Endometrium (tissue), 2 donors: ENCODE data around the gene UROC1.

ENCODE experiments used
- FAIRE-seq: peaks from 2 replicates; lab custom pipeline; 2012; peaks lifted over from hg19 to GRCh38; lab: Jason Lieb, UNC
- donor health status: control.
- donor health status: control.

Gene UROC1

DNA sequence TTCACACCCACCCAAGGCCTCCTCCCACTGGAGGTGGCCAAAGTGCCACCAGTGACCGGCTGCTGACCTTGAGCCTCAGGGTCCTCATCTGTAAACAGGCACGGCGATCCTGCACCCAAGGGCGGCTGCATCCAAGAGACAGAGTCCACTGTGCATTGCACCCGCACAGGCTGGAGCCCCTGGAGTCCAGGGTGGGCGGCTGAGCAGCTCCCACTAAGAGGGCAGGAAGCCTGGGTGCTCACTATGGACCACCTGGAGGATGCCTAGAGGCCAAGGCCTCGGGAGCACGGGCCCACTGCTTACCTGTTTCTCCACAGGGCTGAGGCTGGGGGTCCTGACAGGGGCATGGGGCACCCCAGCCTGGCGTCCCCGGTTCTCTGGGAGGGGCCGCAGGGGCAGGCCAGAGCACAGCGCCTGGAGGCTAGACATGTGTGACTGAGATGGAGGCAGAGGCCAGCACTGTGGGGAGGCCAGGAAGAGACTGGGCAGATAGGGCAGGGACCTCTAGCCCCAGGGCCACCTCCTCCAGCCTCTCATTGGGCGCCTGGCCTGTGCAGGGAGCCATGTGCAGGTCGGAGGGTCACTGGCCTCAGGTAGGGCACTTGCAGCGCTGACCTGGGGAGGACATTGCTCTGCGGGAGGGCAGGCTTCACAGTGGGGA lies at the start of gene UROC1:
Gene UROC1, minus strand, starts transcription at position 483 of the 661 bp plus-strand sequence. Its CDS starts 54 bp downstream, at position 429.
- FAIRE-seq, result no peak

DNA sequence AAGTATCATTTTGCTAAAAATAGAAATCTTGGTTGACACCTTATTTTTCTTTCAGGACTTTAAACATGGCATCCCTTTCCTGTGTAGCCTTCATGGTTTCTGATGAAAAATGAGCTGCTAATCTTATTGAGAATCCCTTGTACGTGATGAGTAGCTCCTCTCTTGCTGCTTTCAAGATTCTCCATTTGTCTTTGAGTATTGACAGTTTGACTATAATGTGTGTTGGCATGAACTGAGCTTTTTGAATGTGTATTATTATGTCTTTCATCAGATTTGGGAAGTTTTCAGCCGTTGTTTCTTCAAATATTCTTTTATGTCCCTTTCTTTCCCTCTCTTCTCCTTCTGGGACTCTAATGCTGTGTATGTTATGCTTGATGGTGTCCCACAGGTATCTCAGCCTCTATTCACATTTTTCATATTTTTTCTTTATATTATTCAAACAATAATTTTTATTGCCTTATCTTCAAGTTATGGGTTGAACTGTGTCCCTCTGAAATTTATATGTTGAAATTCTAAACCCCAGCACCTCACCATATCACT lies 45.2 kb upstream of the UROC1 start:
- no peak for FAIRE-seq

GRCh38 chr3:126558336-126559071 lies 40.9 kb upstream of the UROC1 start, which contains the start of gene C3orf22:
C3orf22 (minus strand) TSS chr3:126558932; CDS start chr3:126553390, 5,542 bp downstream.
- no peak for FAIRE-seq

DNA sequence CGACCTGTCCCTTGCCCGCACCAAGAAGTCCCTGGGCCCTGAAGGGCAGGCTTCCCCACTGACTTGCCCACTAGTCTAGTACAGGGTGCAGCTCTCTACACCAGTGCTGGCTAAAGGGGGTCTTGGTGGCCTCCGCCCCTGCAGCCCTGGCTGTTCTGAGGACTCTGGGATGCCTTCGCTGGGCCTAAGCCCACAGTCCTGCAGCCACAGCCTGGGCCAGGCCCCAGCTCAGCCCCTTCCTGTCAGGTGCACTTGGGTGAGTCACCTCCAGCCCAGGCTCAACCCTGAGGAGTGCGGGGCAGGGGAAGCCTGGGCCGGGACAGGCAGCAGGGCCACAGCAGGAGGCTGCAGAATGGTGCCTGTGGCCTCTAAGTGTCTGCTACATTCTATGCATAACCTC lies 40.2 kb upstream of the UROC1 start:
- no peak for FAIRE-seq

- no peak for FAIRE-seq
Measured at GRCh38 chr3:126557415-126557745, 39.8 kb upstream of the UROC1 start.

DNA sequence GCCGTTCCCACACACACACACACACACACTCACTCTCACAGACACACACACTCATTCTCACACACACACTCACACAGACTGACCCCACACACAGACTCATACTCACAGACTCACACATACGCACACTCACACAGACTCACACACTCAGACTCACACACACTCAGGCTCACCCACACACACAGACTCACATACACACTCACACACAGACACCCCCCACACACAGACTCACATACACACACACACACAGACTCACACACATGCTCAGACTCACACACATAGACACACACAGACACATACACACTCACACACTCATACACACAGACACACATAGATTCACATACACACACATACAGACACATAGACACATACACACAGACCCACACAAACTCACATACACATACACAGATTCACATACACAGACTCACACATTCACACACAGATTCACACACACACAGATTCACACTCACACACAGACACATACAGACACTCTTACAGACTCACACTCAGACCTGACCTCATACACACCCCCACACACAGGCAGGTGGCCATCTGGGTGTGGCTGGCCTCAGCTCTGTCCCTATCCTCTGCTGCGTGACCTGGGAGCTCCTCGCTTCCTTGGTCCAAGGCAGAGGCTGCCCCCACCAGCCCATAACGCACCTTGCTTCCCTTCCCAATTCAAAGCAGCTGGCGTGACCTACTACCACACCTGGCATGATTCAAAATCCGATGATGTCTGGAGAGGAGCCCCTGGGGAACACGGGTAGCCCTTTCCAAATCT lies 39.3 kb upstream of the UROC1 start:
- FAIRE-seq, result no peak

DNA sequence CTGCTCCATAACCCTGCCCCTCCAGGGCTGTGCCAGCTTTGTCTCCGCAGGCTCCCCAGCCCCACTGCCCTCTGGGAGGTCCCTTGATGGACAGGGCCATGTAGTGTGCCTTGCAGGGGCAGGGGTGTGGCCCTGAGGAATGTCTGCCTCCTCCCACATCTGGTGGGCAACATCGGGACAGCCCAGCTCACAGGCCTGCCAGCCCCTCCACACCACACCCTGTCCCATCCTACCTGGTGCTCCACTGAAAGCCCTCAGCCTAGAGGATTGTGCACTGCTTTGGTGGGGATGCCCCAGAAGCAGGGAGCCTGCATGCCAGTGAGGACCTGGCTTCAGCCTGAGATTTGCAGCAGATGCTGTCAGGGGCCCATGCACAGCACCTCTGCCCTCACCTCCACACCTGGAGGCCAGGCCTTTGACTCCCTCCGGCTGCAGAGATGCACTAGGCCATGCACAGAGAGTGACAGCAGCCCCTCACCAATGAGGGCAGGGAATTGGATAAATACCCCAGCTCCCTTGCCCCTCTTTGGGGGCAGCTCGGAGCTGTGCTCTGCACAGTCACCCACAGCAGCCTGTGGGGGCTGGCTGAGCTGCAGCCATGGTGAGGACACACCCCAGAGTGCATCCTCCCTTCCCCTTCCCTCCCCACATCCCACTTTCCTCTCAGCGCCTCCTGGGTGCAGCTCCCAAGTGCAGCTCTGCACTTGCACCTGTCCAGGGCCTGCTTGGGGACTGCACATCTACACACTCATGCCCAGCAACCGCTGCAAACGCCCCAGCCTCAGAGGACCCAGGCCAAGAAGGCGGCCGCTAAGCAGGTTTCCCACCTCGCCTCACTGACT lies 38.4 kb upstream of the UROC1 start:
- FAIRE-seq, result no peak

GRCh38 chr3:126554560-126555525 lies 37.3 kb upstream of the UROC1 start:
- no peak for FAIRE-seq

- no peak for FAIRE-seq
Measured at GRCh38 chr3:126553284-126554084, 35.9 kb upstream of the UROC1 start.

GRCh38 chr3:126552688-126553283 lies 35.2 kb upstream of the UROC1 start:
- FAIRE-seq, result no peak

DNA sequence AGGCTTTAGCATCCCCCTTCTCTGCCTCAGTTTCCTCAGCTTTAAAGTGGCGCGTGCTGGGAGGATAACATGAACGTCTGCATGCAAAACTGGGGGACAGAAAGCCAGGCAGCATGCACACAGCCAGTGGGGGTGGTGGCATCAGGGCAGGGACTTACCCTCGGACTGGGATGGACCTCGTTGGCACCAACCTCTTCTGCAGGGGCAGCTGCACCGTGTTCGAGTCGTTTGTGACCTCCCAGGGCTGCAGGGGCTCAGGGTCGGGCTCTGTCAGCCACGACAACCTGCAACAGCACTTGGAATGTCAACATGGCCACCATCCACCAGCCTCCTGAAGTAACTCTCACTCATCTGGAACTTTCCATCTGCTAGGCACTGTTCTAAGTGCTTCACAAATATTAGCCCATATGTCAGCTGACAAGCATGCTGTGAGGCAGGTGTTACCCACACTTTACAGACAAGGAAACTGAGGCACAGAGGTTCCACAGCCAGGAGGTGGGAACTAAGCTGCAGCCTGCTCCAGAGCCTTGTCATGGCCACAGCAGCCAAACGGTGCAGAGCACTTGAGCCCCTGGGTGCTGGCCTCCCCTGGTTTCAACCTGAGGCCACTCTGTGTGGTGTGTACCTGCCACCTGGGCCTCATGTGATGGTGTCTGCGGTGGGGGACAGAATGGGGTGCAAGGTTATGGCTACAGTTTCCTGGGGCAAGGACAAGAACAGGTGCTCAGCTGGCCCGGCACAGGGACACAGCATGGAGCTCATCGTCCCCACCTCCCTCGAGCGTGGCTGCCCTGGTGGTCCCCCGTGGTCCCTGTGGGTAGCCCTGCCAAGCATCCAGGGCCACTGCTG lies 34.5 kb upstream of the UROC1 start:
- FAIRE-seq, result no peak

DNA sequence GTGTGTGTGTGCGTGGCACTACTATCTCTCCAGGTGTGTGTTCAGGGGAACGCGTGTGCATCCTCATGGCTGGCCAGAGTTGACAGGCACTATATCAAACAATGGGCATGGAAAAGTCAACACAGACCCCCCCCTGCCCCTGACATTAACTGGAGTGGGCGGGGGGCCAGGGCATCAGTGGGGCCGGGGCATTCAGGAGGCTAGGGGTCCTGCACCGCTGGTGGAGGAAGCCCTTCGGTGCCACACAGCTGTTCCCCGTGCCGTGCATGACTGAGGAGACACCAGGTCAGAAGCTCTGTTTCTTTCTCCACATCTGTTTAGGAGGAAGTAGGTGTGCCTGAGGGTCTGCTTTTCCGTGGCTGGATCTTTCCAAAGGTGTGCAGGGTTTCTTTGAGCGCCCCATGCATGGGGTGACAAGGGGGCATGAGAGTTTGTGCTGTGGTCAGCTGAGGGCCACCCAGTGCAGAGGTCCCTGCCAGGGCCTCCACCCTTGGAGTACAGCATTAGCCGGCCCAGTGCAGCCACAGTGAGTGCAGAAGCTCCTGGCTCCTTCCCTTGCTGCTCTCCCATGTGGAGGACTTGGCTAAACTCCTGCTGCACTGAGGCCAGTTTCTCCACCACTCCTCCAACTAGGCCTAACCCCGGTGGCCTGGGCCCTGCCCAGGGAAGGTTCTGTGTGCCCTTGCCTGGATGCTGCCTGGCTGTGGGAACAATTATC lies 33.7 kb upstream of the UROC1 start:
- FAIRE-seq, result no peak

GRCh38 chr3:126550488-126551051 lies 33.0 kb upstream of the UROC1 start:
- no peak for FAIRE-seq

DNA sequence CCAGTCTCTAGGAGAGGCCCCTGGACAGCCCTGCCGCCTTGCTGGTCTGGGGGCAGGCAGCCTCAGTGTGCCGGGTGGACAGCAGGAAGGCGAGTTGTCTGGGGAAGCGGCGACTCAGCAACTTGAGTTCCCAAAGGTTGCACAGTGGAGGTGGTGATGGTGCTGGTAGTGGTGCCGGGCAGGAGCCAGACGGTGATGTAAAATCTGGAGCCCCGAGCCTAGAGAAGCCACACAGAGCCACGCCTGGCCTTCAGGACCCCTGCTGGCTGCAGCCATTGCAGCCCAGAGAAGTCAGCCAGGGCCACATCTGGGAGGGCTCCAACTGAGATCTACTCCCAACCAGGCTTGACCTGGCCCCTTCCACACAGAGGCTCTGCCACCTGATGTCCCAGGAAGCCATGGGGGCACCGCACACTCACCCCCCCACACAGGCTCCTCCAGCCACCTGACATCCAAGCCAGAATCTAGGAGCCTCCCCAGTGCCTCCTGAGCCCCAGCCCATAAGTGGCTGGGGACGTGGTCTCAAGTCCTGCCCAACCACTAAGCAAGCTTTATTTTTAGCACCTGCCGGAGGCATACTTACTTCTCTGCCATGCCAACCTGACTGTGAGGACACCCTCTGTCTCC lies 32.4 kb upstream of the UROC1 start:
- FAIRE-seq, result no peak

DNA sequence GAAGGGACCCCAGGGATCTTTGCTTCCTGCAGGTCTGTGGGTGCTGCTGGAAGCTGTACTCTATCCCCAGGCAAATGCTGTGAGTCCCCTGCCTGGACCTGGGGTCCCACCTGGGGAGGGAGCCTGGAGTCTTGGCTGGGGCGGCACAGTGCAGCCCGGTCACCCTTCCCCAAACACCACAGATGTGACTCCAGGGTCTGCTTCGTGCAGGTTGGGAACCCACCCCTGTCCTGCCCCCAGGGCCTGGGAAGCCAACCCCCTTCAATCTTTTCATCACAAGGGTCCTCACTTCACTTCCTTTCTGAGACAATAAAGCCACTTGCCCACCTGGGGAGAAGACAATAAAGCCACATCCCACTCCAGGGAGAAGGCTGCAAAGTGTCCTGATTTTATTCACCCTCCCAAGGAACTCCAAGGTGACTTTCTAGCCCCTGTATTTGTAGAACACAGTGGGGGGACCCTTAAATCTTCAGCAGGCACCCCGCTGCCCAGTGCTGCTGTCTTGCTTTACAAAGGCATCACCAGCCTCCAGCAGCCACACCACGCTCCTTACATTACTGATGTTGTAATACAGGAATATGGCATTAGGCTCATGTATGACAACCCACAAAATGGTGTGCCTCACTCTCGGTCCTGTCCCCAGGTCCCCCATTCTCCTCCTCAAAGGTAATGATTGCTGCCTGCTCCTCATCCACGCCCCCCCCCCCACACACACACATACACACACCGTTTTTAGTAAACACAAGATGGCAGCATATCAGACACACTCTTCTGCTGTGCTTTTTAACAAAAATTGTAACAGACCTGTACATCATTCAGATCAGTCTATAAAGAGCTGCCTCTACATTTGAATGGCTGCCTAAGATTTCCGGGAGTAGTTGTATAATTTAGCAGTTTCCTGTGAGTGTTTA lies 31.2 kb upstream of the UROC1 start:
- no peak for FAIRE-seq

DNA sequence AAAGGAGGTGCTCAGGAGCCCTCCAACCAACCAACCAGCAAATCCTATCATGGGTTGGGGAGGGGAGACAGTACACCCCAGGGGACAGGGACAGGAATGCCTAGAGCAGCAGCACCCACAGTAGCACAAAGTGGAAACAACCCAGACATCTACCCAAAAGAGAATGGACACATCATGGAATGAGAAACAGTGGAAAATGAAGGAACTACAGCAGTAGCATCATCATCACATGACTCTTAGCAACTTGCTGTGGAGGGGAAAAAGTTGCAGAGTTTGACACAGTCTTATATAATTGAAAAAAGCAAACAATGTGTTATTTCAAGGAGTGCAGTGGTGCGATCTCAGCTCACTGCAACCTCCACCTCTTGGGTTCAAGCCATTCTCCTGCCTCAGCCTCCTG lies 30.1 kb upstream of the UROC1 start:
- no peak for FAIRE-seq
